Central memory CD4-positive, alpha-beta T cell (primary cell): ENCODE measurements around the gene BSCL2.
A peak's percentile ranks its signal among the peaks of the same experiment; 100 is the strongest.
"Not testable (repeated sequence)": the region's sequence is repeated elsewhere in the genome, so short reads cannot be mapped to it uniquely, and the experiment has no call there.

Source experiments
- DNase-seq: peaks from one replicate; pipeline ENCODE4 v3.0.0; 2022

The BSCL2 gene

DNA sequence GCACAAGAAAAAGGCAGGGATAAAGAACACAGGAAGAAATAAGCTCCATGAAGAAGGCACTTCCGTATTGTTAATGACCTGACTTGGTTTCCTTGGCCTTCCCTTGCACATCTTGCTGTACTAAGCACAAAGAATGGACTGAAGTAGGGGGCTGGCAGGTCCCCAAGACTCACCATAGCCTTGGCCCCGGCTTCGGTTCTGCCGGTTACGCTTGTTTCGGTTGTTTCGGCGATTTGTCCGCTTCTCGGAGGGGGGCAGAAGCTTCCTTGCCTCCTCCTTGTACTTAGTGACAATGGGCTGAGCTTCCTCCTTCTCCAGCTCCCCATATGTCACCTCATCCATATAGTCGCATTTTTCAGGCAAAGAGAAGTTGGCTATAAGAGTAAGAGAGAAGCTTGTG, 9.6 kb upstream of the BSCL2 start:
- DNase-seq, result no peak

DNA sequence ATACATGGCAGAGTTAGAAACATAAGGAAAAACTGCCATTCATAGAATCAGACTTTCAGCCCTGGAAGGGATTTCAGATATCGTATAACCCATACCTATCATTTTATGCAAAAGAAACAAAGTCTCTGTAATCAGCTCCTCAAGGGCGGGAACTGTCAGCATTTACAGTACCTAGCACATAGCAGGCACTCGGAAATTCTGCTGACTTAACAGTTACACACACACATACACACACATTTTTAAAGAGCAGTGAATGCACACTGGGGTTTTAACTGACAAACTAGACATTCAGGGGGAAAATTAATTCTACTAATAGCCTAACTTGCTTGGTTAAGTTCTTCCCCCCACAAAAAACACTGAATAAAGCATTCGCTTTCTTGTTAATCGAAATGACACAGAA, 9.0 kb upstream of the BSCL2 start:
- no peak for DNase-seq

- DNase-seq, result no peak
These were observed 8.2 kb upstream of the BSCL2 start for GRCh38 chr11:62715150-62716130.

DNA sequence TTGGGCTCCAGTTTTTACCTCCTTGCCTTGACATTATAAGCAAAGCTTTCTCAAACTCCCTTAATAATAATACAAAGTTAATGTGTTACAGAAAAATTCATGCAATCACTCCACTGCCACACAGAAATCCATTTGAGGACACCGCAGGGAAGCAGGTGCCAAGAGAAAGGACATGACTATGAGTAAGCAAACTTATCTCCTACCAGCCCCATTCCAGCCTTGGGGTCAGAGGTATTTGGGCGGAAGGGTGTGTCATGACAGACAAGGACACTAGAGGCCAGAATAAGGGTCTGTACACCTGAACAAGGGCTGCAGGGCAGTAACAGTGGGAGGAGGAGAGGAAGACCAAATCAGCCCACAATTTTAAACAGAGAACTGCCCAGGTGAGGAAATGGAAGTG, 6.1 kb upstream of the BSCL2 start:
- no peak for DNase-seq

DNA sequence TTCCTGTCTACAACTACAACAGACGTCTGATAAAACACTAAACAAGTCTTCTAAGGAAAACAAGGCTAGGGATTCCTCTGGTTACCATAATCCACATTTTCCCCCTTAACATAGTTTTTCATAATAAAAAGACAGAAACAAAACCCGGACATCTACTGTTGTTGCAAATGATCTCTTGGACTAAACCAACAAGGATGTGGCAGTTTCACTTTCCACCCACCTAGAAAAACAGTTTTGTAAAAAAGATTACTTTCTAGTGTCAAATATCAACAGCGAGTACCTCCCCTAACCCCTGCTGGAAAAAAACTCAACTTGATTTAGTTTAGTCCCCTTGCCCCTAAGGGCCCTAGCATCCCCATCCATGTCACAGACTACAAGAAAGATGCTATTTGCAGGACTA, 5.6 kb upstream of the BSCL2 start:
- DNase-seq, result no peak

- no peak for DNase-seq
These were observed 5.1 kb upstream of the BSCL2 start for GRCh38 chr11:62712276-62712812.

- DNase-seq, result no peak
These were observed 2.7 kb upstream of the BSCL2 start for GRCh38 chr11:62710001-62710345.

GRCh38 chr11:62709247-62710000, 2.2 kb upstream of the BSCL2 start:
- DNase-seq, result peak; percentile 97

DNA sequence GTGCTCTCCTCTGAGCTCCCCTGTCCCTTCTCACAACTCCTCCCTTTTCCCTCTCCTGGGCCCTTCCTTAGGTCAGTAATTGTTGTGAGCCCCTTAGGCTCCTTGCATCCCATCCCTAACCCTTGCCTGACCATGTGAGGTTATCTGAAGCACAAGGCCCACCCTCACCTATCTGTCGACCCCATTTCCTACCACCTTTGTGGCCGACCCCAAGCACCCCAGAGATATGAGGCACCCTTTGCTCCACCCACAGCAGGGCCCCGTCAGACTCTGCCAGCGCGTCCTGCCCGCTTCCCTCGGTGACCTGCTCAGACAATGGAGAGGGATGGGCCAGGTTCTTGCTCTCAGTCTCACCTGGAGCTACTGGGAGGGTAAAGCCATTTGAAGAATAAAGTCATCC, 1.6 kb upstream of the BSCL2 start:
- DNase-seq, result no peak

- DNase-seq, result no peak
These were observed 1.2 kb upstream of the BSCL2 start for GRCh38 chr11:62708392-62708791.

- no peak for DNase-seq
These were observed 375 bp downstream of the BSCL2 start for GRCh38 chr11:62706850-62707247.

- DNase-seq, result peak; percentile 91
These were observed 1.1 kb downstream of the BSCL2 start for GRCh38 chr11:62705880-62706849.

DNA sequence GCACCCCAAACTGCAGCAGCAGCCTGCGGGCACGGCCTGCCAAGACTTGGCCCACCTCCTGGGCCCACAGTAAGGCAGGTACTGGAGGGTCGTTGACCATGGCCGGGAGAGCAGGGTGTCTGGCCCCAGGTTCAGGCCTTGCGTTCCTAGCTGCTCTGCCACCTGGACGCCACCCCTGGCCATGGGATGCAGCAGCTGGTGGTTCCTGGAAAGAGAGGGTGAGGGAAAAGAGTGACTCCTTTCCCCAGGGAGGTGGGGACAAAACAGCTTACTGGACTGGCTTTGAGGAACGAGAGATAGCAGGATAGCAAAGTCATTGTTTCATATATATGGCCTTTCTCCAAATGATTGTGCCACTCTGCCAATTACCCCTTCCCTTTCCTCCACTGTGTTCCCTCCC, 1.8 kb downstream of the BSCL2 start:
- no peak for DNase-seq

GRCh38 chr11:62703921-62704320, 3.3 kb downstream of the BSCL2 start:
- not testable (repeated sequence) for DNase-seq

DNA sequence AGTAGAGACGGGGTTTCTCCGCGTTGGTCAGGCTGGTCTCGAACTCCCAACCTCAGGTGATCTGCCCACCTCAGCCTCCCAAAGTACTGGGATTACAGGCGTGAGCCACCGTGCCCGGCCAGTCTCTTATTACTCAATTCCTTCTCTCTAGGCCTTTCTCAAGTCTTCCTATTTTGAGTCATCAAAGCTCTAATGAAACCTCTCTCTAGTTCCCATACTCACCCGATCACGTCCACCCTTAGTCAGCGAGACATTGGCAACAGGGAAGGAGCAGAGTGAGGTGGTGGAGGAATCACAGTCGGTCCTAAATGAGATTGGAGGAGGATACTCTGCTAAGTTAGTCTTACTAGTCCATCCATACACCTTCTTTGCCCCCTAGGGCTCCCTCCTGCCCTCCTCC, 5.0 kb downstream of the BSCL2 start:
- DNase-seq, result no peak

DNA sequence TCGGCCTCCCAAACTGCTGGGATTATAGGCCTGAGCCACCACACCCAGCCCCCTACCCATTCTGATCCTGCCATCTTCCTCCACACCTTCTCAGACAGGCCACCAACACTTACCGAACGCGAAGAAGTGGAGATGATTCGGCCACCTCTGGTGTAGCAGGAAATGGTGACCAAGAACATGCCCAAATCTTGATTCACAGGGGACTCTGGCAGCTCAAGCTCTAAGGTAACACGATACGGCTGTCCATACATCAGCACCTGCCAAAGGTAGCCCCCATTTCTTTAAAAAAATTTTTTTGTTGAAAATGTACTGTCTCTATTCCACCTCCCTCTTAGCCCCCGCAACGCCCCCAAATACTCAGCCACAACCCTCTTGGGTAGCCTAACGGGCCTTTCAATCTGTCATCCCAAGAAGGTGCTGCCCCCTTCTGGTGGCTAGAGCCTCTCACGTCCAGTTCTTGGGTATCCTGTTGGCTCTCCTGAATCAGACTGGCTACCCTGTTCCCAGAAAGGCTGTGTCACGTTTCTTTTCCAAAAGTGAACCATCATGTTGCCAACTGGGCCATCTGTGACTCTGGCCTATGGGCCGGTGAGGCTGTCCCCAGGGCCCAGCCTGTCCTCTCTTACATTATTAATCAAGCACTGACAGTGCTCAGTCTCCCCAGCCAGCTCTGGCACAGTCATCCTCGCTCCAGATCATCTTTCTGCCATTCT, 12.6 kb downstream of the BSCL2 start:
- peak; percentile 68 for DNase-seq

DNA sequence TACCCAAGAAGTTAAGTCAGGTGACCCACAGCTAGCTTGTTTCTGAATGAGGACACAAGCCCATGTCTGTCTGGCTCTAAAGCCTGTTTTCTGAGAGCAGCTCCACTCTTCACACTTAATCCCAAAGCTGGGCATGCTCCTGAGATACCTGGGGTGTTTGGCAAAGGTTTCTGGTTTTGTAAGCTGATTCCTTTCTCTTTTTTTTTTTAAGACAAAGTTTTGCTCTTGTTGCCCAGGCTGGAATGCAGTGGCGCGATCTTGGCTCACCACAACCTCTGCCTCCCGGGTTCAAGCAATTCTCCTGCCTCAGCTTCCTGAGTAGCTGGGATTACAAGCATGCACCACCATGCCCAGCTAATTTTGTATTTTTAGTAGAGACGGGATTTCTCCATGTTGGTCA, 13.6 kb downstream of the BSCL2 start:
- not testable (repeated sequence) for DNase-seq

DNA sequence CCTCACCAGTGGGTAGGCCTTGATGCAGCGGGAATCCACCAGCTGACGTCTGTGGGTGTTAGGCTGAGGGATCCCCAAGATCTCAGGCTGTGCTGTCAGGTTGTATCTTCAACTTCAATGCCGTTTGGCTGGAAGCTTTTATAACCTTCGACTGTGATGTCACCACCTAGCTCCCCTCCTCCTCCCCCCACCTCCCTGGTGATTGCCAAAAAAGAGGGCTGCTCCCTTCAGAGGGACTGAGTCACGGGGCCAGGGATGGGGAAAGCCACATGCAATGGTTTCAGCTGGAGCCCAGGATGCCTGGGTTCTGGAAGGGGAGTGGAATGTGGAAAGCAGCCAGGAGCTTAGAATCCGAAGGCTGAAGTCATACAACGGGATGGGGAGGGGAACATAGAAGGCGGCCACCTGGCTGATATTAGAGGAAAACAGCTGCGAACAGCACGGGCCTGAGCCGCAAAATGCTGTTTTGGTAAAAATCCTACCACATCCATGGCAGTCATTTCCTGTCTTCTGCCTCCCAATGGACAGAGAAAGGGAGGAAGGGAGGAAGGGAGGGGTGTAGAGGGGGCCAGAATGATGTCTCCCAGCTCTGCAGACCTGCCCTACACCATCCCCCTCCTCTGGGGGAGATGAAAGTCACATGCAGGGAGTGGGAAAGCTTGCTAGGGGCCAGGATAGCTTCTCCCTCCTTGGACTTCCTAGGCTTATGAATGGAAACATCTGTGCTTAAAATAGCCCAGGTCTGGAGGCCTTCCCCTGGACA, 17.6 kb downstream of the BSCL2 start, which contains the start of gene LRRN4CL:
Gene LRRN4CL, minus strand, starts transcription at position 110 of the 763 bp plus-strand sequence. CDS start 1,022 bp downstream, outside the sequence.
- DNase-seq, result no peak

DNA sequence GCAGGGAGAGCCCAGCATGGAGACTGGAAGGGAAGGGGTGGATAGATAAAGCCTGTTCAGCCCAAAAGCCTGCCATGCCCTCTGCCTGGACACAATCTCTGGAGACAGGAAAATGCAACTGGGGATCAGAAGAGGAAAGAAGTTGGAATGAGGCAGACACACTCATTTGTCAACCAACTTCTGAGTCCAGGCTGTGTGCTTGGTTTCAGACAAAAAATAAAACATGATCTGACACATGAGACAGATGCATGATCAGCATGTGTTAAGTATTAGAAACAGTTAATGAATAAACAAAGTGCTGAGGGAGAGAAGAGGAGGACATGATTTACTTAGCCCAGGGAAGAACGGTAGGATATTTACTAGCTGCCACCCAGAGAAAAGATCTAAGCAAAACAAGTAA, 18.7 kb downstream of the BSCL2 start:
- no peak for DNase-seq

DNA sequence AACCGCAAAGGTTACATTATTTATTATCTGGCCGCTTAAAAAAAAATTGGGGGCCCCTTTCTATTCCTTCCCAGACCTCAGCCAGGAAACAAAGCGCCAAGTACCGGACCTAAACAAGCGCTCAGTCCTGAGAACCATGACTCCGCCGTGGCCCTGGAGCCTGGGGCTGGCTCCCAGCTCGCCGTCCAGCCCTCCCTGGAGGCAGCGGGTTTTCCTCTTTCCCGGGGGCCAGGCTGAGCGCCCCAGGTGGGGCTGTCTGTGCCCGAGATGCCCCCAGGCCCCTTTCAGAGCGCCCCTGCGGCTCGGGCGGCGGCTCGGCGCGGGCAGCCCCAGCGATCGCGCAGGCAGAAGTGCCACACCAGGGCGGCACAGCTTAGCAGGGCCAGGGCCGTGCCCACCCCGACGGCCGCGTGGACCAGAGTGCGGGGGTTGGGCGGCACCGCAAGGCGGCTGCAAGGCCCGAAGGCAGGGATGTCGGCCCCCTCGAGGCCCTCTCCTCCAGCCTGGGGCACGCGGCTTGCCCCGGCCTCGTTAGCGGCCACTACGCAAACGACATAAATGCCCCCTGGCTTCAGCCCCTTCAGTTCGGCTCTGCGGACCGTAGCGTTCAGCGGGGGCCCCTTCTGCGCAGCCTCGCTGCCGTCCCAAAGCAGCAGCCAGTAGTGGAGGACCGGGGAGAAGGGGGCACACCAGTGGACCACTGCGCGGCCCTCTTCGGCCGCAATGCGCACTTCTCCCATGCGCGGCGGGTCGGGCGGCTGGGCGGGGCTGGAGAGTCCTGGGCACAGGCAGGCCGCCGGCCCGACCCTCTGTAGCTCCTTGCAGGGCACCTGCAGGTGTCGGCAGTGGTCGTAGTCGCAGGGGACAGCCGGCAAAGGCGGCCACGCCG, 19.5 kb downstream of the BSCL2 start:
- DNase-seq, result no peak
